Measurements from ENCODE around the gene SCARB1.

Gene SCARB1

DNA sequence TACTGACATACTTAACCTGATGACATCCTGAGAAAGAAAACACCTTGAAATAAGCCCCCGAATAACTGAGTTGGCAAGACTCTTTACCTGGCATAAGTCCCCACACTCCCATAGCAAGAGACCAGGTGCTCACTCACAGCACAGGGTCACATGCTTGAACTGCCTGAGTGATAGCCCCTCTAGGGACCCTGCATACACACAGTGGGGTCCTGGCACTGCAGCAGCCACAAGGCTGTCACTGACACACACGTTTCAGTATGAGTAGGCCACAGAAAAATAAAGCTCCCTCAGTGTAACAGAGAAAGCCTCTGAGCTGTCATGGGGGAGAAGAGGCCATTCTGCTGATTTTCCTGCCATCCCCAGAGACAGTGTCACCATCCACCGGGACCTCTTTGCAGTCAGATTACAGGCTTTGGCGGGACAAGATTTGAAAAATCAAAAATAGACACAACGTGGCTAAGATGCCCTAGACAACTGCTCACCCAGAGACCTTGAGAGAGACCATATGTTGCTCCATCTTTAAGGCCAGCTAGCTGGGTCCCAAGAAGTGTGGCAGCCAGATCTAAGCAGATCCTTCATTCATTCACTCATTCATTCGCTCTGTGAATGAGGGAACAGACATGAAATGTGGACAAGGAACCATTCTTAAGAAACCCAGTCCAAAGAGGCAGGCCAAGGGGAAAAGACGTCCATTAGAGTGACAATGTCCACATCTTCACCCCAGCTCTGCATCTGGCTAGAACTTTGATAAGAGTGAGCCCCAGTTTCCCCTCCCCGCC lies 1.6 kb downstream of the SCARB1 start:
- DNase-seq = no peak

DNA sequence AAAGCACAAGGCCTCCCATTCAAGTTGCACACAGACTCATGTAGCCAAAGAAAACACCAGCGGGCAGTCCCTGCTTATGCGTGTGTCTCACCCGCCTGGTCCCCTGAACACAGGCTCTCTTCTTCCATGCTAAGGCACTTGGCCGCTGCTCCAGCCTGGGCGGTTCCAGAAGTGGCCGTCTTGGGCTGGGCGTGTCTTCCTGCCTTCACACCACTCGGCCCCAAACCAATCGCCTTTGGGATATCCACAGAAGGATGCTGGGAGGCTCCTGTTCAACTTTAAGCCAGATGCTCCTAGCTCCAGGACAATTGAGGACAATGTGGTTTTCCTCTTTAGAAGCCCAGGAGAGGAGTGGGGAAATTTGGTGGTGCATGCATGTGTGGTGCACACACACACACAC lies 2.2 kb downstream of the SCARB1 start:
- no peak for DNase-seq

DNA sequence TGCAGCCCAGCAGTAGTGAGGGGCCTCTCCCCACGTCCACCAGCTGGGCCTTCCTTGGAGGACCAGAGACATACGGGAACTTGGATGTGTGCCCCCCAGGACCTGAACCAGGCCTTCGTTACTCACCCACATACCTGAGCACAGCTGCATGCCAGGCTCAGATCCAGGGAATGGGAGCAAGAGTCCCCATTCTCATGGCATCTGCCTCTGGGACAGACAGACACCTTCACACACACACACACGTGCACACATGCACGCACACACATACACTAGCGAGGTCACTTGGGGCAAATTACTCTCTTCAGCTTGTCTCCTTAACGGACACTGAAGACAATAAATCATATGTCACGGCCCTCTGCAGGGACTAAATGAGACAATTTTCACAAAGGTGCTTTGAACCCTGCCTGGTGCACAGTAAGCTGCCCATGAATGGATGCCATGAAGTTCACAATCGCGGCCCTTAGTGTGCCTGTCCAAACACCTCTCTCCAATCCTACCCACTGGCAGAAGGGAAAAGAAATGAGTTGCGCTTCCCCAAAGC lies 5.7 kb downstream of the SCARB1 start:
- DNase-seq = no peak

DNA sequence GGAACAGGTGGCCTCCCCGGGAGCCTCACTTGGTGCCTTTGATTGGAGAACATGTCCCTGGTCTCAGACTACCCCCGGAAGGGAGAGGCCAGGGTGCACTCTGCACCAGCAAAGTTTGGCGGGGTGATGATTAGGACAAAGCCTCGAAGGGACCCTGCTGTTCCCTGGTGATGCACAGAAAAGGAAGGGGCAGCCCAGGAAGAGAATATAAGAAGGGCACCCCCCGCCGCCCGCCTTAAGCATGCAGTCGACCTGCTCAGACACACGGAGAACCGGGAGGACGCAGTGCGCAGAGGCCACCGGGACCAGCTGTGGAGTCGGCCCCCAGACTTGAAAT lies 6.9 kb downstream of the SCARB1 start:
- DNase-seq = no peak

- DNase-seq = no peak
These were observed 7.4 kb downstream of the SCARB1 start for GRCh38 chr12:124856132-124856841.

GRCh38 chr12:124855275-124855957 lies 8.2 kb downstream of the SCARB1 start:
- no peak for DNase-seq

- no peak for DNase-seq
These were observed 9.0 kb downstream of the SCARB1 start for GRCh38 chr12:124854637-124855184.

GRCh38 chr12:124853781-124854636 lies 9.7 kb downstream of the SCARB1 start:
- DNase-seq = no peak

GRCh38 chr12:124852911-124853427 lies 10.7 kb downstream of the SCARB1 start:
- DNase-seq = no peak

- DNase-seq = no peak
These were observed 11.3 kb downstream of the SCARB1 start for GRCh38 chr12:124852329-124852831.

- DNase-seq = no peak
These were observed 12.3 kb downstream of the SCARB1 start for GRCh38 chr12:124851342-124851741.

- no peak for DNase-seq
These were observed 14.3 kb downstream of the SCARB1 start for GRCh38 chr12:124849382-124849781.

- DNase-seq = no peak
These were observed 14.9 kb downstream of the SCARB1 start for GRCh38 chr12:124848621-124849380.

GRCh38 chr12:124847113-124848074 lies 16.3 kb downstream of the SCARB1 start:
- DNase-seq = no peak

GRCh38 chr12:124844411-124845397 lies 19.0 kb downstream of the SCARB1 start:
- DNase-seq = no peak

- DNase-seq = no peak
These were observed 20.7 kb downstream of the SCARB1 start for GRCh38 chr12:124842800-124843510.

DNA sequence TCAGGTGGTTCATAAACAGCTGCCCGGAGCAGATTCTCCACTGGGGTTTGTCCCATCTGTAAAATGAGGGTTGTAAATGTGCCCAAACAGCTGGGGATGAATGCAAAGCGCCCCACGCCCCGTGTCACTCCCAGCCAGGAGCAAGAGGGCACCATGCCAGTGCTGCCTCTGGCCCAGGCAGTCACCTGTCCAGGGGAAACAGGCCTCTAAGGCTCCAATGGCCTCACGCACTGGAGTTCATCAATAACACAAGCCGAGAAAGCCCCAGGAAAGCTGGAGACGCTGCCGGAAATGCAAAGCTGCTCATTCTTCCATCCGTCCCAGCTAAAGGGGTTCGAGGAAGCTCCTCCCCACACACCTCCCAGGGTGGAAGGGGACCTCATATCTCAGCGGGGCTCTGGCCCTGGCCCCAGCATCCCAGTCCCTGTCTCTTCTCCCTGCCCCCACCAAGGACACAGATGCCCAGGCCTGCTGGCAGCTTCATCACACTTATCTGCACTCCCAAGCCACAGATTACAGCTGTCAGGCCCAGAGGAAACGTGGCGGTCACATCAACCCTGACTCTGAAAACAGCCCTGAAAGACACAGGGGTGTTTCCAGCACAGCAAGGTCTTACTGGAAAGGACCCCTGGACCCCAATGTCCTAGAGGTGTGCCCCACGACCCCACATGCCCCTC lies 21.5 kb downstream of the SCARB1 start:
- DNase-seq = no peak
